ENCODE results near the gene LRIT2. TPM values are rescaled to one million over a fixed set of nuclear protein-coding genes. Genes with fewer than 3 reads are reported as not detected.

The LRIT2 gene
- total RNA-seq, 1 donor from 2014 or later, result not detected

GRCh38 chr10:84244651-84245270 lies 19.4 kb upstream of the LRIT2 start, which contains the start of gene RGR:
TSS of gene RGR (plus strand) at chr10:84245053. CDS start at chr10:84245091, 38 bp downstream.
- H3K36me3 ChIP-seq, result no peaks in the 10 kb centered on the region
- Mint-ChIP-seq H3K9me3 (no peaks in the 10 kb centered on the region), H3K27ac (peak within 1 kb of the TSS; percentile 50), H3K36me3 (no peaks in the 10 kb centered on the region), H3K27me3 (ENCODE audit: insufficient read depth, low read depth) (peaks cover 6% of the 10 kb centered on the region), H3K4me1 (peaks cover 16% of the 10 kb centered on the region), H3K4me3 (peak within 1 kb of the TSS; percentile 38)
- H3F3A ChIP-seq (ENCODE audit: low read depth), result peaks cover 30% of the 10 kb centered on the region
- H3K4me2 ChIP-seq, result peak within 1 kb of the TSS; percentile 50
- peak; percentile 94 for DNase-seq (ENCODE audit: low spot score)
- TF ChIP-seq CTCF (IDR thresholded peaks at IDR 0.05) (no peak), EZH2phosphoT487 (IDR thresholded peaks at IDR 0.05) (peak; percentile 61), EZH2 (IDR thresholded peaks at IDR 0.05) (no peak)
- H3K9ac ChIP-seq, result no peak within 1 kb of the TSS
- H4K20me1 ChIP-seq (ENCODE audit: low read depth), result no peaks in the 10 kb centered on the region
- H3K27ac ChIP-seq, result peak within 1 kb of the TSS; percentile 64
- no peak within 1 kb of the TSS for H2AFZ ChIP-seq (replicated peaks)
- H3K4me3 ChIP-seq, result peak within 1 kb of the TSS; percentile 8
- no peaks in the 10 kb centered on the region for H3K9me3 ChIP-seq (ENCODE audit: low read depth)
- peaks cover 5% of the 10 kb centered on the region for H3K27me3 ChIP-seq
- no peaks in the 10 kb centered on the region for H3K79me2 ChIP-seq (ENCODE audit: low read depth)
- peaks cover 37% of the 10 kb centered on the region for H3K4me1 ChIP-seq

- DNase-seq (ENCODE audit: low spot score), result no peak
- H2AFZ ChIP-seq (replicated peaks), result no peak overlapping the region
- Mint-ChIP-seq H3K4me3 (no peak overlapping the region), H3K27me3 (ENCODE audit: insufficient read depth, low read depth) (peaks cover 7% of the 10 kb centered on the region), H3K27ac (no peak overlapping the region), H3K4me1 (peaks cover 16% of the 10 kb centered on the region), H3K9me3 (no peaks in the 10 kb centered on the region), H3K36me3 (no peaks in the 10 kb centered on the region)
- H3K27me3 ChIP-seq, result peaks cover 5% of the 10 kb centered on the region
- H3K4me2 ChIP-seq, result peak overlapping the region; percentile 50
- no peak overlapping the region for H3K27ac ChIP-seq
- no peaks in the 10 kb centered on the region for H4K20me1 ChIP-seq (ENCODE audit: low read depth)
- no peaks in the 10 kb centered on the region for H3K9me3 ChIP-seq (ENCODE audit: low read depth)
- no peak overlapping the region for H3K4me3 ChIP-seq
- H3K79me2 ChIP-seq (ENCODE audit: low read depth), result no peaks in the 10 kb centered on the region
- peaks cover 30% of the 10 kb centered on the region for H3F3A ChIP-seq (ENCODE audit: low read depth)
- H3K4me1 ChIP-seq, result peaks cover 37% of the 10 kb centered on the region
- TF ChIP-seq EZH2 (IDR thresholded peaks at IDR 0.05) (no peak), EZH2phosphoT487 (IDR thresholded peaks at IDR 0.05) (no peak), CTCF (IDR thresholded peaks at IDR 0.05) (no peak)
- no peak overlapping the region for H3K9ac ChIP-seq
- no peaks in the 10 kb centered on the region for H3K36me3 ChIP-seq
Measured at GRCh38 chr10:84243759-84244158, 18.4 kb upstream of the LRIT2 start.

- H3K27me3 ChIP-seq, result peaks cover 21% of the 10 kb centered on the region
- Mint-ChIP-seq H3K4me1 (peaks cover 16% of the 10 kb centered on the region), H3K36me3 (no peaks in the 10 kb centered on the region), H3K9me3 (no peaks in the 10 kb centered on the region), H3K27me3 (ENCODE audit: insufficient read depth, low read depth) (peaks cover 10% of the 10 kb centered on the region), H3K27ac (no peak within 1 kb of the TSS), H3K4me3 (no peak within 1 kb of the TSS)
- no peak within 1 kb of the TSS for H3K4me2 ChIP-seq
- H4K20me1 ChIP-seq (ENCODE audit: low read depth), result no peaks in the 10 kb centered on the region
- no peak within 1 kb of the TSS for H3K9ac ChIP-seq
- TF ChIP-seq EZH2 (IDR thresholded peaks at IDR 0.05) (no peak), CTCF (IDR thresholded peaks at IDR 0.05) (no peak), EZH2phosphoT487 (IDR thresholded peaks at IDR 0.05) (no peak)
- no peak for DNase-seq (ENCODE audit: low spot score)
- H3K79me2 ChIP-seq (ENCODE audit: low read depth), result no peaks in the 10 kb centered on the region
- no peak within 1 kb of the TSS for H2AFZ ChIP-seq (replicated peaks)
- H3K4me1 ChIP-seq, result peaks cover 30% of the 10 kb centered on the region
- no peaks in the 10 kb centered on the region for H3K9me3 ChIP-seq (ENCODE audit: low read depth)
- H3F3A ChIP-seq (ENCODE audit: low read depth), result peaks cover 25% of the 10 kb centered on the region
- no peak within 1 kb of the TSS for H3K4me3 ChIP-seq
- no peaks in the 10 kb centered on the region for H3K36me3 ChIP-seq
- no peak within 1 kb of the TSS for H3K27ac ChIP-seq
Measured at GRCh38 chr10:84241185-84241790, 15.9 kb upstream of the LRIT2 start, which contains the start of gene LRIT1. TSS of gene LRIT1 (minus strand) at chr10:84241546. CDS start at chr10:84241439, 107 bp downstream.

Data from neural progenitor cell (in vitro differentiated cells).